NB4 (cell line): ENCODE results near the gene PTPN6.

Source experiments
- DNase-seq: peaks from one replicate; pipeline ENCODE4 v3.0.0; 2010; ENCODE audit warnings: low read depth
- H3K4me3 ChIP-seq: one replicate; pipeline ENCODE4 v1.5.1; 2011; ENCODE audit warnings: mild to moderate bottlenecking, low read depth, low read length, moderate library complexity
- CTCF ChIP-seq: IDR thresholded peaks from one replicate; pipeline ENCODE4 v1.5.1; 2012; ENCODE audit warnings: low read depth, low read length
- MAX ChIP-seq: IDR thresholded peaks from 2 replicates; pipeline ENCODE4 v1.6.1; 2011; ENCODE audit warnings: low read depth, low read length
- MYC ChIP-seq: IDR thresholded peaks from 2 replicates; pipeline ENCODE4 v1.6.1; 2011; ENCODE audit warnings: low read depth, low read length
- POLR2A ChIP-seq: IDR thresholded peaks from 2 replicates; pipeline ENCODE4 v1.6.1; 2011; ENCODE audit warnings: mild to moderate bottlenecking; ENCODE audit not compliant: insufficient read length; ENCODE audit errors: extremely low read depth

Gene PTPN6

GRCh38 chr12:6964605-6965025 lies 13.5 kb downstream of the PTPN6 start:
- TF ChIP-seq MAX (no peak), MYC (no peak), POLR2A (no peak), CTCF (no peak)
- no peak for DNase-seq
- H3K4me3 ChIP-seq = no peak overlapping the region

- no peak overlapping the region for H3K4me3 ChIP-seq
- peak; percentile 98 for TF ChIP-seq MYC
- TF ChIP-seq MAX = peak; percentile 98
- TF ChIP-seq POLR2A = no peak
- peak; percentile 80 for TF ChIP-seq CTCF
- DNase-seq = peak; percentile 91
Measured at GRCh38 chr12:6965026-6965661, 14.0 kb downstream of the PTPN6 start.

- TF ChIP-seq CTCF (no peak), POLR2A (no peak), MYC (no peak), MAX (no peak)
- no peak for DNase-seq
- no peak overlapping the region for H3K4me3 ChIP-seq
Measured at GRCh38 chr12:6965714-6966113, 14.6 kb downstream of the PTPN6 start.

GRCh38 chr12:6966351-6966750 lies 15.2 kb downstream of the PTPN6 start:
- TF ChIP-seq POLR2A (no peak), CTCF (no peak), MYC (no peak), MAX (no peak)
- no peak overlapping the region for H3K4me3 ChIP-seq
- no peak for DNase-seq

- no peak for DNase-seq
- H3K4me3 ChIP-seq = no peak overlapping the region
- no peak for TF ChIP-seq MYC
- no peak for TF ChIP-seq MAX
- TF ChIP-seq POLR2A = no peak
- no peak for TF ChIP-seq CTCF
Measured at GRCh38 chr12:6967651-6968100, 16.5 kb downstream of the PTPN6 start.
